Limb (tissue), 2 donors: ENCODE results near the gene PGP.

ENCODE experiments used
- DNase-seq, 2 donors: peaks; one replicate each; pipeline ENCODE4 v3.0.0-alpha.2; 2016; ENCODE audit errors: extremely low spot score in 2 of 2

PGP gene

GRCh38 chr16:2200313-2200712, 14.3 kb downstream of the PGP start:
- no peak for DNase-seq

GRCh38 chr16:2199621-2200139, 15.0 kb downstream of the PGP start:
- DNase-seq: no peak

GRCh38 chr16:2199095-2199494, 15.5 kb downstream of the PGP start:
- DNase-seq: no peak

GRCh38 chr16:2198283-2198682, 16.4 kb downstream of the PGP start:
- DNase-seq: no peak

GRCh38 chr16:2197765-2198164, 16.9 kb downstream of the PGP start:
- DNase-seq: no peak

GRCh38 chr16:2196981-2197511, 17.6 kb downstream of the PGP start:
- no peak for DNase-seq

GRCh38 chr16:2196162-2196980, 18.3 kb downstream of the PGP start, which contains the start of gene CASKIN1:
CASKIN1 (minus strand) TSS chr16:2196605; CDS start chr16:2196432, 173 bp downstream.
- DNase-seq: no peak

- DNase-seq: no peak
Observed at GRCh38 chr16:2195322-2196161, 19.1 kb downstream of the PGP start.

GRCh38 chr16:2194852-2195321, 19.8 kb downstream of the PGP start:
- DNase-seq: peak in 1 of 2 donors; percentile 60

- DNase-seq: no peak
Observed at GRCh38 chr16:2194166-2194834, 20.3 kb downstream of the PGP start.

- no peak for DNase-seq
Observed at GRCh38 chr16:2191446-2191706, 23.3 kb downstream of the PGP start.

GRCh38 chr16:2190659-2191445, 23.8 kb downstream of the PGP start:
- no peak for DNase-seq

GRCh38 chr16:2190002-2190658, 24.5 kb downstream of the PGP start:
- DNase-seq: no peak

GRCh38 chr16:2189252-2189893, 25.3 kb downstream of the PGP start:
- no peak for DNase-seq

GRCh38 chr16:2188395-2188794, 26.2 kb downstream of the PGP start:
- DNase-seq: no peak

- no peak for DNase-seq
Observed at GRCh38 chr16:2187212-2187611, 27.4 kb downstream of the PGP start.

- DNase-seq: no peak
Observed at GRCh38 chr16:2186505-2186904, 28.1 kb downstream of the PGP start.

GRCh38 chr16:2186064-2186463, 28.6 kb downstream of the PGP start:
- DNase-seq: no peak

GRCh38 chr16:2184962-2185361, 29.7 kb downstream of the PGP start:
- no peak for DNase-seq

GRCh38 chr16:2184346-2184745, 30.3 kb downstream of the PGP start:
- DNase-seq: no peak
